HG03196 (cell line): ENCODE data around the gene PADI3.
"Not testable (repeated sequence)": the region's sequence is repeated elsewhere in the genome, so short reads cannot be mapped to it uniquely, and the experiment has no call there.

Source experiments
- ATAC-seq: cut with Tn5 transposase; IDR thresholded peaks from one replicate; pipeline ENCODE4 v1.9.1; 2021; ENCODE audit not compliant: unreplicated experiment

PADI3 gene

DNA sequence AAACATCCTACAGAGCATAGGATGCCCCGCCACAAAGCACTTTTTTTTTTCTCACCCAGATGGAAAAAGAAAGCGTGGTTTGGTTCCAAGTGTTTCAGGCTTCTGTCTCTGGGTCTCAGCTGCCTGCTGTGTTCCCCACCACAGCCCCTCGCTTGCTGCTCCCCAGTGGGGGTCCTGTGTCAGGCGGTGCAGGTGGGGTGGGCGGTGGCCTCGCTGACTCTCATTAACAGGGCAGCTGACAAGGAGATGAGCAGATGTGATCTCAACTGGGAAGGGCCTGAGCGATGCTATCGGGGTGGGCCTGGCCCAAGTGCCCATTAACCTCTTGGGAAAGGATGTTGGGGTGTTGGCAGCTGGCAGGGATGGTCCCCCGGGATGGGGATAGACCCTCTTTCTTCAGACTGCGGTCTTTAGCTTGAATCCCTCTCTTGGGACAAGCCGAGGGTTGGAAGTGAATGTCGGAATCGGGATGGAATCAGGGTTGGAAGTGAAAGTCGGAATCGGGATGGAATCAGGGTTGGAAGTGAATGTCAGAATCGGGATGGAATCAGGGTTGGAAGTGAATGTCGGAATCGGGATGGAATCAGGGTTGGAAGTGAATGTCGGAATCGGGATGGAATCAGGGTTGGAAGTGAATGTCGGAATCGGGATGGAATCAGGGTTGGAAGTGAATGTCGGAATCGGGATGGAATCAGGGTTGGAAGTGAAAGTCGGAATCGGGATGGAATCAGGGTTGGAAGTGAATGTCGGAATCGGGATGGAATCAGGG lies 7.7 kb upstream of the PADI3 start:
- ATAC-seq: not testable (repeated sequence)

DNA sequence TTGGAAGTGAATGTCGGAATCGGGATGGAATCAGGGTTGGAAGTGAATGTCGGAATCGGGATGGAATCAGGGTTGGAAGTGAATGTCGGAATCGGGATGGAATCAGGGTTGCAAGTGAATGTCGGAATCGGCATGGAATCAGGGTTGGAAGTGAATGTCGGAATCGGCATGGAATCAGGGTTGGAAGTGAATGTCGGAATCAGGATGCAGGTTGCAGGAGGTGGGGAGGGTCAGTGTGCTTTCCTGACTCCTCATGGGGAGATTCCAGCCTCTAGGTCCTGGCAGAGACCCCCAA lies 7.2 kb upstream of the PADI3 start:
- ATAC-seq: not testable (repeated sequence)

DNA sequence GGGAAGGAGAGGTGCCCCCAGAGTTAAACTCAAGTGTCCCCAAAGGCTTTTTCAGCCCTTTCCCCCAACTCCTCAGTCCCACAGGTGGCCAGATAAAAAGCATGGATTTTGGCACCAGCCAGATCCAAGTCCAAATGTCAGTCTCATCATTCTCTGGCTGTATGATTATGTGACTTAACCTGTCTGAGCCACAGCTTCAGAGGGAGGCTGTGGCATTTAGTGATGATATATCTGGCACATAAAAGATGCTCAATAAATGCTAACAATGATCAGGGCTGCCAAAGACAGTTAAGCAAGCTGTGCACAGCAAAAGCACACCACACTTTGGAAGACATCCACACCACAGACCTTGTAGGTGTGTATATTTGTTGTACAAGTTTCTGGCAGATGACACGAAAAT lies 5.6 kb upstream of the PADI3 start:
- no peak for ATAC-seq

DNA sequence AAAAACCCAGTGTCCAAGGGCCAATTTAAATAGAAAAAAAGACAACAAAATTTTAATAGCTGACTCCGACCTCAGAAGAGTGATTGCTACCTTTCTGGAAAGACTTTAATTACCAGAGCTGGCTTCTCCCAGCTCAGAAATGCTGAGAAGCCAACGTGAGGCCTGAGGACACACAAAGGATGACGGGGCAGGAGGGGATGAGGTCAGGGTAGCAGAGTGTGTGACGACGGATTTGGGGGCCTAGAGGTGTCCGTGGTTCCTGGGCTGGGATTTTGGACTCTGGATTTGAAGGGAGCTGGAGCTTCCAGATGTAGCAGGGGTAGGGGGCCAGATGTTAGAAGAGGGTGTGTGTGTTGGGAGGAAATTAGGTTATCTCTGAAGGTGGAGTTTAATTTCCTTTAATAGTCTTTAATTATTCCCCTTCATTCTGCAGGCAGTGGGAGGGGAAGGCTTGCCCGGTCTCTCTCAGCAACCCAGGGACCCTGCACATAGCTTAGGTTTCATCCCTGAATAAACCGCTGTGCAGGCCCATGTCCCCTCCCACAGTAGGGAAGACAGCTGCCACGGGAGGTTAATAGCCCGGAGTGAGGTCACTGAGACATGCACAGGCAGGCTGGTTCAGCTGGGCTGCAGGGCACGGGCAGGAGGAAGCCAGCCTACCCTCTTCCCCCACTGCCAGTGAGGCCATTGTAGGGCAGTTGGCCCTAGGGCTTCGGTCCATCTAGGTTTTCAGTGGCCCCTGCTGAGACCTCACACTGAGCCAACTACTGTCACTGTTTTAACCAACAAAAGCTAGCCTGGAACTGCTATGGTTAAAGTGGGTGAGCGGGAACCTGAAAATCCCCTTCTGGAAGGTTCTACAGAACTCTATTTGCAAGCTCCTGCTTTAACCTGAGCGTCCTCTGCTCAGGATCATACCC lies 3.8 kb upstream of the PADI3 start:
- ATAC-seq: no peak

DNA sequence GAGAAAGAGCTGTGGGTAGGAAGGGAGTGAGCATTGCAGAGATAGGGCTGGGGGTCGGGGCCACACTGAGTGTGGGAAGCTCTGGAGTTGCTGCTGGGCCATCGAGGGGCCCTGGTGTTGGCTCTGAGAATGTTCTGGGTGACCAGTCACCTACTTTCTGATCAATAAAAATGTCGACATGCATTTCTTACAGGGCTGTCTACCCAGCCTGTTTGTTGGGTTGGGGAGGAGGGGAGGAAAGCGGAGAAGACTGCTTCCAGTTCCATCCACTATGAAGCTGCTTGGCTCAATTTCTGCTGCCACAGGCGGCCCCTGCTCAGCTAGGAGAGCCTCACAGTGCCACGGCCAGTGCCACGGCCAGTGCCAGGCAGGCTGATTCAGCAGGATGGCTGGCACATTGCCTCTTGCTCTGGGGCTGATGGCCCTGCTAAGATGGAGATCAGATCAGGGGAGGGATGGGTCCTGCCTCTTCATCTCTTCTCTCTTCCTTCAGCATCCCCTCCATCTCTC lies 3.0 kb upstream of the PADI3 start:
- no peak for ATAC-seq

DNA sequence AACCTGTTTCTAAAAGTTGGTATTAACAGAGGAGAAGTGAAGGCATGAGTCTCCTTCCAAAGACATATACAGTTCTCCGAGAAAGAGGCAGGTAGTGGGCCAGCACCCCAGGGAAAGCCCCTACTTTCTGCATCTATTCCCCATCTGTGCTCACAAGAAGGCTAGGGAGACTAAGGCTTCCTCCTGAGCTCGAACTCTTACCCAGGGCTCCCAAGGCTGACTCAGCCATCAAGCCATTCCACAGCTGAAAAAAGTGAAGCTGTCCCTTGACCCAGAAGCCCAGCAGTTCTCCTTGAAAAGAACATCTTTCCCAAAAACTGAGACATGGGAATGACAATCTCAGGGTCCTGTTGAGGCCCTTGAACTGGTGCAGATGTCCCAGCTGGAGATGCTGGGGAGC lies 1.9 kb upstream of the PADI3 start:
- ATAC-seq: no peak

DNA sequence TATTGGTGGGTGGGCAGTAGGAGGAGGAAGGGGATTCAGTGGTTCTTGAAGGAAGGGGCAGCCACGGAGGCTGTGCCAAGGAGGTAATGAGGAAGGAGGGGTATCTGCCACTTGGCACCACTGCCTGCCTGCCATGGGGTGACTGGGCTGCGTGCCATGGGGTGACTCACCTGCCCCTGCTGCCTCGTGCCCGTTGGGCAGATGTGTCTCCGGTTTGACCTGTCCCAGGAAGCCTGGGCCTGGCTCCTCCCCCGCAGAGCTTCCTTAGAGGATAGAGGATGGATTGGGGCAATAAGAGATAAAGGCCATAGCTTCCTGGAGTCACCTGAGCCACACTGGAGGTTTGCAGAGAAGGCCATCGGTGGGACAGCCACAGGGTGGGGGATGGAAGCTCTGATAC lies 1.7 kb downstream of the PADI3 start:
- ATAC-seq: no peak

DNA sequence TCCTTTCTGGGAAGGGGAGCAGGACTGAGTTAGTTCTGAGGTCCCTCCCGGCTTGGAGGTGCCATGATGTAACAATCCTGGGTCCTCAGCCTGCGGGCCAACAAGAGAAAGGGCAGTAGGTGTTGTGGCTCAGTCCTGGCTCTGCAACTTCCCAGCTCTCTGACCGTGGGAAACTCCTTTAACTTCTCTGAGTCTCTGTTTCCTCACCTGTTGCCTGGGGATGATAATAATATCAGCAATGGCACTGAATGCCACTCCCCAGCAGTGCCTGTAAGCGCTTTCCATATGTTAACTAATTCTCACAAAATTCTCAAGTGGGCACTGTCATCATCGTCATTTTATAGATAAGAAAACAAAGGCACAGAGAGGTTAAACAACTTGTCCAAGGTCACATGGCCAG lies 2.3 kb downstream of the PADI3 start:
- ATAC-seq: no peak

DNA sequence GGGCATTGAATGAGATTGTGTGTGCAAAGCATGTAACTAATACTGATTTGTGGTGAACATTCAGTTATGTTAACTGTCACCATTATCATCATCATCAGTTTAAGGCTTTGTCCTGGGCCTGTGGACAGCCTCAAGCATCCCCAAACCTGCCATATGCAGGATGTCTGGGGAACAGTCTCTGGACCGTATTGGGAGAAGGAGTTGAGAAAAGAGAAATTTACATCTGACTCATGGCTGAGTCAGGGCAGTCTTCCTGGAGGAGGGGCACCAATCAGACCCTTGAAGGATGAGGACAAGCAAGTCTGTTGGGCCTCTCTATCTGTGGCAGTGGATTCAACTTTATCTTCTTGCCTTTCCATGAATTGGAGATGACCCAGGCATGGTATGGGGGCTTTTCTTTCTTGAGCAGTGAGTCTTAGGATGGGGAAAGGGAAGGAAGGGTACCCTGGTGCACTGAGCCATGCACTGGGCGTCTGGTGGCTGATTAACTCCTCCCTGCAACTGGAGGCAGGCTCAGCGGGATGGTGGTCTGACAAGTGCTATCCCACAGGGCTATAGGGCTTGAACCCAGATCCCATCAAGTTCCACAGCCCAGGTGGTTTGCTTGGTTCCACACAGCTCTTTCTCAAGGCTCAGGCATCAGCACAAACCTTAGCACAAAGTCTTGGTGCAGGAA lies 2.9 kb downstream of the PADI3 start:
- ATAC-seq: no peak

DNA sequence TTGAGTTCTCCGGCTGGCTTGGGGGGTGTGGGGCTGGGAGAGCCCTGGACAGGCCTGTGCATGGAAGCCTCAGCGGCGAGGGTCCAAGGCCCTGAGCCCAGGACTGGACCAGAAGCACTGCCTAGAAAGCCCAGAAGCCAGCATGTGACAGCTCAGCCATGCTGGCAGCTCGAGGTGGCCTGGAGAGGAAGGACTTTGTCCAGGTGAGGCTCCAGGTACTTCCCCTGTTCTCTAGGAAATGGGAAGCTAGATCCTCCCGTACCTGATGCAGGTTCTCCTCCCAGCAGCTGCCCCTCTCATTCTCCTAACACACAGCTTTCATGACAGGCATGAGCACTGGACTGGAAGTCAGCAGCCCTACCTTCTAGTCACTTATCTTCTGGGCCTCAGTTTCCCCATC lies 6.4 kb downstream of the PADI3 start:
- no peak for ATAC-seq

DNA sequence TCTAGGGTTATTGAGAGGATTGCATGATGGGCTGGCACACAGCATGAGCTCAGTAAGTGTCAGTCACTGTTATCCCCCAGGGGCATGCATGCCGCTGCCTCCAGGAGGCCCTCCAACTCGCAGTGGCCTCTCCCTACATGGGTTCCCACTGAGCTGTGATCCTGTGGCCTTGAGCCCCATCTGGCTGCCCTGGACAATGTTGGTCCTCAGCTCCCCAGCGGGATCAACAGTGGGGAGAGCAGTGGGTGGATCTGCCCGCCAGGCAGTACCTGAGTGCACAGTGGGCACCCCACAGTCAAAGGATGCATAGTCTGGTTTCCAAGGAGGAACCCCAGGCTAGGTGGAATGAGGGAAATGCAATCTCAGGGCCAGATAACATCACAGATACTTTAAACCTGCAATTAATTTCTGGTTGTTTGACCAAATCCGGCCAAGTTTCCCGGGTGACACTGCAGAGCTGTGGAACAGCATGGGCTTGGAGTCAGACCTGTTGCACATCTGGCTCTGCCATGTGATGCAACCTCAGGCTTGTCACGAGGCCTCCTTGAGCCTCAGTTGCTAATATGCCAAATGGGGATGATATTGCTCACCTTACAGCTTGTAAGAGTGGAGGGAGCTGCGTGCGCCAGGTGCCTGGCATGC lies 9.3 kb downstream of the PADI3 start:
- ATAC-seq: no peak

DNA sequence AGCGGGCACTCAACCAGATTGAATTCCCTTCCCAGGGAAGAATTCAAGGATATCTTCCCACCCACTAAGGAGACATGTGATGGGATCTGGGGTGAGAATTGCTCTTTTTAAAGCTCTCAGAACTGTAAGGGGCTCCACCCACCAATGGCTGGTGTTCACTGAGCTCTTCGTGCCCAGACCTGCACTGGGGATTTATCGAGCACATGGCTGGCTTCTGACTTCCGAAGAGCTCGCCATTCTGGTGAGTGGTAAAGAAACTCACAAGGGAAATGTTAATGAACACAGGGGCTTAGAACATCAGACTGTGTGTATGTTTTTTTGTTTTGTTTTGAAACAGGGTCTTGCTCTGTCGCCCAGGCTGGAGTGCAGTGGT lies 9.8 kb downstream of the PADI3 start:
- no peak for ATAC-seq

DNA sequence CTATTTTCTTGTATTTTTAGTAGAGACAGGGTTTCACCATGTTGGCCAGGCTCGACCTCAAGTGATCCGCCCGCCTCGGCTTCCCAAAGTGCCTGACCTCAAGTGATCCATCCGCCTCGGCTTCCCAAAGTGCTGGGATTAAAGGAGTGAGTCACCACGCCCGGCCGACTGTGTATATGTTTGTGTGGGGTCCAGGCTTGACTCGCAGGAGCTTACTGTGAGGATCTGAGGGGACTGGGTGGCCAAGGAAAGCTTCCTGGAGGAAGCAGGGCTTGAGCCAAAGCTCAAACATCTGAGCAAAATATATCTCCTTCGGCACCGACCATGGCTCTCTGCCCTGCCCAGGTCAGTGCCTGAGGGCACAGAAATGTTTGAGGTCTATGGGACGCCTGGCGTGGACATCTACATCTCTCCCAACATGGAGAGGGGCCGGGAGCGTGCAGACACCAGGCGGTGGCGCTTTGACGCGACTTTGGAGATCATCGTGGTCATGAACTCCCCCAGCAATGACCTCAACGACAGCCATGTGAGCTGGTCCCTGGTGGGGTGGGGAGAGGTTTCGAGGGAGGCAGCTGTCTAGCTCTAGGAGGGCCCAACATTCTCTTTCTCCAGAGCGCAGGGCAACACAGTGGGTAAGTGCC lies 10.5 kb downstream of the PADI3 start:
- no peak for ATAC-seq

DNA sequence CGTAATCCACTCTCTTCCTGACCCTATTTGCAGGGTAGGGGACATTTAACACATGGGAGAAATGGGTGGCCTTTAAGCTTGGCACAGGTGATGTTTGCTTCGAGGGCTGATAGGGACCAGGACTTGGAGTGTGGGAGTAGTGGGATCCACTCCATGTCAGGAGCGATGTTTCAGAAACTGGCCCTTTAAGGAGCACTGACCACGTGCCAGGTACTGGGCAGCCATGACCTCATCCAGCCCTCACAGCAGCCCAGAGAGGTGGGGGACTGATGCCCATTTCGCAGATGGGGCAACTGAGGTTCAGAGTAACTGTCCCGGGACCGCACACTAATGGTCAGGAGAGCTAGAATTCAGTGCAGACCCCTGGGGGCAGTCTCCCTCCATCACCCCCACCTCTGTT lies 11.4 kb downstream of the PADI3 start:
- no peak for ATAC-seq

DNA sequence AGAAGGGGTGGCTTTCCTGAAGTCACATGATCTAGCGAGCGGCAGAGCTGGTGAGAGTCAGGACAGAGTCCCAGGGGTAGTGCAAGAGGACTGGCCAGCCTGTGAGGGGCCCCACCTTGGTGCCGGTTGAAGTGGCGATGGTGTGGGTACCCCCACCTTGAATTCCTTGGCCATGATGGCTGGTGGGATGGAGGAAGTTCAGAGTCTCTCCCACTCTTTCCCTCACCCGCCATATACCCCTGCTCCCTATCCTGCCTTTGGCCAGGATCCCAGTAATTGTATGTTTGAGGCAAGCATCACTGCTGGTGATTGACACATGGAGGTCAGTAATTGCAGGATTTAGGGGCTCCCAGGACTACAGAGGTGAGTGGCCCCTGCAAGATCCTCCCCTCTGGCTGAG lies 11.8 kb downstream of the PADI3 start:
- ATAC-seq: no peak

DNA sequence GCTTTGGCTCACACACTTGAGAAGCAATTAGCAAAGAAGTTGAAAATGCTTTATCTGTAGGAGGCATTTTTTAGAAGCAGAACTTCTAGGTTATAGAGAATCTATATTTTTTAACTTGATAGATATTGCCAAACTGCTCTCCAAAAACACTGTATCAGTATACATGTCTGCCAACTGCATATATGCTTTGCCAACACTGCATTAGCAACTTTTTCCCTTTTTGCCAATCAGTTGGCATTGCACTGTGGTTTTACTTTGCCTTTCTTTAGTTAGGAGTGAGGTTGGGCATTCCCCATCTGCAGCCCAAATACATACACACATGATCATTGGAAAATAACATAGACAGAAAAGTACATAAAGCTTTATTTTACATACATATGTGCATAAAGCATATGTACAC lies 15.0 kb downstream of the PADI3 start:
- ATAC-seq: no peak

DNA sequence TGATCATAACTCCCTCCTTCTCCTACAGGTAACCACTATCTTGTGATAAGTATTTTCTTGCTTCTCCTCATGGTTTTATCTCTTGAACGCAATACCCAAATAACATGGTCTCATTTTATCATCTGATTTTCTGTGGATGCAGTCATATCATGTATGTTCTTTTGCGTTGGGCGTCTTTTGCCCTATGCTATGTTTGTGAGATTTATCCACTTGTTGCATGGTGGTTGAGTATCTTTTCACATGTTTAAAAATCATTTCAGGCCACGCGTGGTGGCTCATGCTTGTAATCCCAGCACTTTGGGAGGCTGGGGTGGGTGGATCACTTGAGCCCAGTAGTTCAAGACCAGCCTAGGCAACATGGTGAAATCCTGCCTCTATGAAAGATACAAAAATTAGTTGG lies 15.6 kb downstream of the PADI3 start:
- ATAC-seq: no peak

DNA sequence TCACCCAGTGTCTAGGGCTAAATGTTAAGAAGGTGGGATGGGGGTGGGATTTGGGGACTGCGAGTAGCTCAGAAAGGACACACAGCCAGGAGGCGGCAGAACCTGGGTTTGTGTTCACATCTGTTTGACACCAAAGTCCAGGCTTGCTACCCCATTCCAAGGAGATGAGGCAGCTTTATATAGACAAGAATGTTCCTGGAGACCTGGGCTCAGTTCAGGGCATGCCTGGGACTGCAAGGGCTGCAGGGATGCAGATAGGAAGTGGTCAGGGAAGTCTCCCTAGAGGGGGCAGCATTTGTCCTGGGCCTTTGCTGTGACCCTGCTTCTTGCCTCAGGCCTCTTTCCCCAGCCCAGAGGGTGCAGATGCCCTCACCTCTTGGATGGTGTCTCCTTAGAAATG lies 16.3 kb downstream of the PADI3 start:
- ATAC-seq: no peak

DNA sequence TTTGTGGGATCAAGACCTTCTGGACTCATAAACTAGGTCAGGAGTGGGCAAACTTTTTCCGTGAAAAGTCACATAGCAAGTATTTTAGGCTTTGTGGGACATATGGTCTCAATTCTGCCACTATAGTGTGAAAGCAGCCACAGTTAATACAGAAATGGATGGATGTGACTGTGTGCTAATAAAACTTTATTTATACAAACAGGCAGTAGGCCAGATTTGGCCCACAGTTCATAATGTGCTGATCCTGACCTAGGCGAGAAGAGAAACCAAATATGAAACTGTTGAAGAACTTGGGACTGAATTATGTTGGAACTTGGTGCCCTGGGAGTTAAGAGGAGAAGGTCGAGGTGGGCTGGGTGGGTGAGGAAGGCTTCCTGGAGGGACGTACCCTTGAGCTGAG lies 17.1 kb downstream of the PADI3 start:
- no peak for ATAC-seq

DNA sequence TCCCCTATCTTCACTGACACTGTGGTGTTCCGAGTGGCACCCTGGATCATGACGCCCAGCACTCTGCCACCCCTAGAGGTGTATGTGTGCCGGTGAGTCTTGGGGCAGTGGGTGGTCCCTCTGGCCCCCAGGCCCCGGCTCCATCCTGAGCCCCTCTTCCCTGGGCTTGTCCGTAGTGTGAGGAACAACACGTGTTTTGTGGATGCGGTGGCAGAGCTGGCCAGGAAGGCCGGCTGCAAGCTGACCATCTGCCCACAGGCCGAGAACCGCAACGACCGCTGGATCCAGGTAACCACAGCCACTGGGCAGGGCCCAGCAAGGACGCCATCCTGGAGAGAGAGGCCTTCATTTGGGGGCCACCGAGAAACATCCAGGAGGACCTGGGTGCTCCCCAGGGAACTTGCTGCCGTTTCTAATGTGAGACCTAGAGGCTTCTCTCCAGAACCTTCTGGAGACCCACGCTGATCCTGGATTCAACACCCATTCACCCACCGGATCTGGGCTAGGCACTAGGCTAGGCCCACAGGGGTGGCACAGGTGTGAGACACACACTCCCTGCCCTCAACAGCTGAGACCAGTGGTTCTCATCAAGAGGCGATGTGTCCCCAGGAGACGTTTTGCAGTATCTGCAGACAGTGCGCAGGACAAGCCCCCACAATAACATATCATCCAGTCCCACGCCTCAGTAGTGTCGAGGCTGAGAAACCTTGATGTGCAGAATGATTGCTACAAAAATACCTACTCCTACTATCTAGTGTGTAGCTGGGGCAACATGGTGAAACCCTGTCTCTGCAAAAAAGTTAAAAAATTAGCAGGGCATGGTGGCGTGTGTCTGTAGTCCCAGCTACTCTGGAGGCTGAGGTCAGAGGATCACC lies 22.2 kb downstream of the PADI3 start:
- no peak for ATAC-seq
